ENCODE results near the gene ATP6V1F. TPM values are rescaled to one million over a fixed set of nuclear protein-coding genes. Genes with fewer than 3 reads are reported as not detected.

Gene ATP6V1F
- total and polyA plus RNA-seq, 2 donors (not counting 1 experiment from before 2014, with no cell fraction given): 124 to 167 TPM

GRCh38 chr7:128867241-128867640 lies 4.6 kb downstream of the ATP6V1F start:
- no peaks in the 10 kb centered on the region for H4K20me1 ChIP-seq (ENCODE audit: control insufficient read depth, extremely low read depth, insufficient read depth, low read length)
- no peak overlapping the region for H3K4me2 ChIP-seq (ENCODE audit: extremely low read depth, insufficient read depth, low read length)
- no peak overlapping the region for H3K4me3 ChIP-seq (replicated peaks in 1 of 4; ENCODE audit: control extremely low read depth in 1 of 4, insufficient read depth in 1 of 4, low read depth in 3 of 4, low read length in 4 of 4)
- no peak overlapping the region for H3K9ac ChIP-seq (ENCODE audit: insufficient read depth, low read length)
- no peak for DNase-seq (ENCODE audit: low read depth in 2 of 2)
- H3K79me2 ChIP-seq (ENCODE audit: control insufficient read depth, insufficient read depth, low read length): peaks cover 12% of the 10 kb centered on the region
- H3K9me3 ChIP-seq (ENCODE audit: control insufficient read depth, insufficient read depth, low read depth, low read length): no peaks in the 10 kb centered on the region
- no peak overlapping the region for H3K27ac ChIP-seq (ENCODE audit: insufficient read depth, low read length)
- TF ChIP-seq CTCF (conservative IDR thresholded peaks at IDR 0.05 in 1 of 2, IDR thresholded peaks at IDR 0.05 in 1 of 2; ENCODE audit: low read depth in 1 of 2, low read length in 2 of 2) (no peak), EZH2 (IDR thresholded peaks at IDR 0.05; ENCODE audit: low read length, missing control alignments) (no peak)
- no peak overlapping the region for H2AFZ ChIP-seq (ENCODE audit: low read length)
- peaks cover 5% of the 10 kb centered on the region for H3K36me3 ChIP-seq (ENCODE audit: control insufficient read depth, insufficient read depth, low read length)
- peaks cover 2% of the 10 kb centered on the region for H3K4me1 ChIP-seq (ENCODE audit: control insufficient read depth, extremely low read depth, insufficient read depth, low read length)
- no peaks in the 10 kb centered on the region for H3K27me3 ChIP-seq (ENCODE audit: control insufficient read depth, insufficient read depth, low read length)

- Histone ChIP-seq H3K27ac (ENCODE audit: insufficient read depth, low read length) (no peak overlapping the region), H3K4me3 (replicated peaks in 1 of 4; ENCODE audit: control extremely low read depth in 1 of 4, insufficient read depth in 1 of 4, low read depth in 3 of 4, low read length in 4 of 4) (no peak overlapping the region), H3K27me3 (ENCODE audit: control insufficient read depth, insufficient read depth, low read length) (no peaks in the 10 kb centered on the region), H3K4me1 (ENCODE audit: control insufficient read depth, extremely low read depth, insufficient read depth, low read length) (no peaks in the 10 kb centered on the region), H3K9me3 (ENCODE audit: control insufficient read depth, insufficient read depth, low read depth, low read length) (no peaks in the 10 kb centered on the region), H3K9ac (ENCODE audit: insufficient read depth, low read length) (no peak overlapping the region), H3K36me3 (ENCODE audit: control insufficient read depth, insufficient read depth, low read length) (peaks cover 5% of the 10 kb centered on the region), H2AFZ (ENCODE audit: low read length) (no peak overlapping the region), H3K79me2 (ENCODE audit: control insufficient read depth, insufficient read depth, low read length) (peaks cover 8% of the 10 kb centered on the region), H3K4me2 (ENCODE audit: extremely low read depth, insufficient read depth, low read length) (no peak overlapping the region), H4K20me1 (ENCODE audit: control insufficient read depth, extremely low read depth, insufficient read depth, low read length) (no peaks in the 10 kb centered on the region)
- peak in 1 of 2 donors; percentile 42 for DNase-seq (ENCODE audit: low read depth in 2 of 2)
- no peak for TF ChIP-seq EZH2 (IDR thresholded peaks at IDR 0.05; ENCODE audit: low read length, missing control alignments)
- TF ChIP-seq CTCF (conservative IDR thresholded peaks at IDR 0.05 in 1 of 2, IDR thresholded peaks at IDR 0.05 in 1 of 2; ENCODE audit: low read depth in 1 of 2, low read length in 2 of 2): no peak
Observed at GRCh38 chr7:128867842-128868623, 5.4 kb downstream of the ATP6V1F start.

GRCh38 chr7:128868624-128869137 lies 6.0 kb downstream of the ATP6V1F start:
- peak overlapping the region in 1 of 4 experiments; percentile 52 for H3K4me3 ChIP-seq (replicated peaks in 1 of 4; ENCODE audit: control extremely low read depth in 1 of 4, insufficient read depth in 1 of 4, low read depth in 3 of 4, low read length in 4 of 4)
- peaks cover 3% of the 10 kb centered on the region for H3K79me2 ChIP-seq (ENCODE audit: control insufficient read depth, insufficient read depth, low read length)
- H3K9ac ChIP-seq (ENCODE audit: insufficient read depth, low read length): no peak overlapping the region
- no peak for DNase-seq (ENCODE audit: low read depth in 2 of 2)
- TF ChIP-seq EZH2 (IDR thresholded peaks at IDR 0.05; ENCODE audit: low read length, missing control alignments) (no peak), CTCF (conservative IDR thresholded peaks at IDR 0.05 in 1 of 2, IDR thresholded peaks at IDR 0.05 in 1 of 2; ENCODE audit: low read depth in 1 of 2, low read length in 2 of 2) (no peak)
- no peak overlapping the region for H3K27ac ChIP-seq (ENCODE audit: insufficient read depth, low read length)
- H4K20me1 ChIP-seq (ENCODE audit: control insufficient read depth, extremely low read depth, insufficient read depth, low read length): no peaks in the 10 kb centered on the region
- H3K4me2 ChIP-seq (ENCODE audit: extremely low read depth, insufficient read depth, low read length): no peak overlapping the region
- peaks cover 5% of the 10 kb centered on the region for H3K36me3 ChIP-seq (ENCODE audit: control insufficient read depth, insufficient read depth, low read length)
- H3K27me3 ChIP-seq (ENCODE audit: control insufficient read depth, insufficient read depth, low read length): no peaks in the 10 kb centered on the region
- H3K9me3 ChIP-seq (ENCODE audit: control insufficient read depth, insufficient read depth, low read depth, low read length): no peaks in the 10 kb centered on the region
- no peaks in the 10 kb centered on the region for H3K4me1 ChIP-seq (ENCODE audit: control insufficient read depth, extremely low read depth, insufficient read depth, low read length)
- H2AFZ ChIP-seq (ENCODE audit: low read length): no peak overlapping the region
